Heart left ventricle (tissue), 13 donors: ENCODE data around the gene CGB5.
"Not testable (repeated sequence)": the region's sequence is repeated elsewhere in the genome, so short reads cannot be mapped to it uniquely, and the experiment has no call there.

ENCODE experiments used
- CTCF ChIP-seq, 12 donors: fragments of 200-600 bp; sonication (generic) in 4 of 12; IDR thresholded peaks; one replicate each; pipeline versions ENCODE4 v1.5.0 to v1.8.0; 2018 to 2022; ENCODE audit warnings: antibody characterized with exemption in 12 of 12, mild to moderate bottlenecking in 5 of 12
- POLR2A ChIP-seq, 2 donors: fragments of 450-650 bp; IDR thresholded peaks; one replicate each; pipeline ENCODE4 v1.6.1; 2017; ENCODE audit warnings: antibody characterized with exemption in 2 of 2, mild to moderate bottlenecking in 2 of 2, moderate library complexity in 2 of 2
- donor health status: ischemic (EF 13 %, LVEDD 7.1; RV severe dilation, severe dysfunction).
- donor health status: DM: no; HTN: yes; CAD: no.
- donor health status: DM: no; HTN: no; CAD: no.
- donor health status: ischemic (EF 25% LVEDD 6.9; RV normal size, moderate dysfunction).
- donor health status: ischemic (EF 25% LVEDD 5.7; RV mildly dilated, moderate dysfunction).
- donor health status: ischemic (EF 35%, LVEDD 5.7; RV mildly dilated, moderate dysfunction).
- donor health status: nonischemic (EF 11% LVEDD 7.7; RV severe dilation, severe dysfunction).
- donor health status: DM: yes; HTN: yes; CAD: no.
- donor health status: PGD.
- donor health status: ischemic (EF 29% LVEDD 5.4; RV normal size, mild dysfunction).
- donor health status: nonischemic (EF 23%, LVEDD 6.1; RV moderate dilation, normal function).

- not testable (repeated sequence) for TF ChIP-seq CTCF, POLR2A (IDR thresholded peaks at IDR 0.05)
Measured at GRCh38 chr19:49024233-49024632, 19.4 kb upstream of the CGB5 start, which contains the start of gene CGB3.
